Urothelium cell line (cell line): Measurements from ENCODE around the gene HTR1B.

Experiments
- DNase-seq: peaks from one replicate; pipeline ENCODE4 v3.0.0; 2011; ENCODE audit warnings: low spot score, mixed read lengths
- FAIRE-seq: peaks from 2 replicates; lab custom pipeline; 2011; peaks lifted over from hg19 to GRCh38; lab: Jason Lieb, UNC

HTR1B gene

DNA sequence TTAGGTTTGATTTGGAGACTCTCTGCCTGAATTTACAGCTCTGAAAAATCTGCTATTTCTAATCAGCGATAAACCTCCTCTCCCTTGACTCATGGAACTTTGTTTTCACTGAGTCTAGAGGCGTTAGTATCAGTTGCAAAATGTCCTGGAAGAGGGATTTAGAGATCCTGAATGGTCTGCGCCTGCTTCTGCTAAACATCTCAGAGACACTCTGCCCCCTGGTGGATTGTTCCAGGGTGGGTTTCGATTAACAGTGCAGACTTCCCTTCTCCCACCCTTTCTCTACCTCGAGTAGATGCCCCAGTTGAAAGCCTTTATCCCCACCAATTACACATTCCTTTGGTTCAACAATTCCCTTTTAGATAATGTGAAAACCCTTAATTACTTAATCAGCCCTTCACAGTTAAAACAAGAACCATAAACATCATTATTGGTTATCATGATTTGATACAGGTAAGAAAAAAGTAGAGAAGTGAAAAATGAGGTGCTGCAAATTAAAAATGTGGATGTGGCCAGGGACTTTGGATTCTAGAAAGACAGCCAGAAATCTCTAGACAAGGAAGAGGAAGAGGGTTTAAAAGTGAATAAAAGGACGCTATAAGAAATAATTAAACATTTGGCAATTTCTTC is 5.5 kb downstream of the HTR1B start:
- FAIRE-seq (no peak), DNase-seq (peak; percentile 53)

DNA sequence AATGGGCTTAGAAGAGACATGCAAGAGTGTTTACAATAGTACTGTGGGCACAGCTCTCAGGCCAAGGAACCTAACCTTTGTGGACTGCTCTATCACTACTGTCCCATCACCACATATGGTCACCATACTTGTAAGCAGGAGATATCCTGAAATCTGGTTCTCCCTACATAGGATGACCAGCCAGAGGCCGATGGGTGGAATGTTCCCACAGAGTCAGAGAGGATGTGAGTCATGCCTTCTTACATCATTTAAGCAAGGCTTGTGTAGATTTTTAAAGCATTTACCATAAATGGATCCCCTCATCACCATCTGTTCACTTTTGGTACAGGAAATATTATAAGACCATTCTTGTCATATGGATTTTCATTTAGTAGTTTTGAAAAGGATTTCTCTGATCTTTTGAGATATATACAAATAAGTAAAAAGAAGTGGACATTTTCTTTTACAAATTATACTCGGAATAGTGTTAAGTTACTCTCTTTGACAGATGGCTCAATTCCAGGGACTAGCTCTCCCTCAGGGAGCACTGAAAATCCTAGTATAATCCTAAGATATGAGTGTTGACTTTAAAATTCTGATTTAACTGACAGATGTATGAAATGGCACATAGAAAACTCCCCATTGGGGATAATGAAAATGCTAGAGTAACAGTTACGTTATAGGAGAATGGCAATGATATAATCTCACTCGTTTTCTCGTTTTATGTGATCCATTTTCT is 6.6 kb downstream of the HTR1B start:
- peak; percentile 51 for DNase-seq
- FAIRE-seq, result no peak

DNA sequence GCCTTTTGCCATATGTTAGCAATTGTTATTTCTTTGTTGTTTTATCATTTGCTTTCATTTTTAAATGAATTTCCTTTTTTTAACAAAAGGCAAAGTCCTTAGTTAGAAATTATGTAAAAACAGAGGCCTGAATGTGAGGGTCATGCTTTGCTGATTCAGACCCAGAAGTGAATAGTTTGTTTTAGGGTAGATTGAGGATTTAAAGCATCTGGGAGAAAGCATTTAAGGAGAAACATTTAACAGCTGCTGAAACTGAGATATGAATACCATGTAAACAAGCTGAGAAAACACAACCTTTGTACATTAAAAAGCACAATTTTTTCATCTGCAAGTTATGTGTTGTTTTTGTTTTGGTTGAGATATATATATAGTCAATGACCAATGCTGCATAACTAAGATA is 8.0 kb downstream of the HTR1B start:
- no peak for FAIRE-seq
- no peak for DNase-seq

DNA sequence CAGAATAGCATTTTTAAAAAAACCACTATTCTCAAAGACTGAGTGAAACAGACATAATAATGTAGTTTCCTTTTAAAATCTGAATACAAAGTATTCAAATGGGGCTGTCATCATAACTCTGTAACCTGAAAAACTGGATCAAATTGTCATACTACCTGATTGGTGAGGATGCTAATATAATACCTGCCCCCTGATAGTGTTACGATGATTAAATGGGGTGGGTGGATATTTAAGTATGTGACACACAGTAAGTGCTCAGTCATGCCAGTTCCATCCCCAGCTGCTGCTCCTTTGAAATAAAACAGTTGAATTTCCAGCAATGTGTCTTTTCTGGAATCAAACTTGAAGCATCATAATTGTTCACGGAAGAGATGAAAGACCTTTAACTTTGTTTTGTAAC is 8.9 kb downstream of the HTR1B start:
- DNase-seq (no peak), FAIRE-seq (no peak)

DNA sequence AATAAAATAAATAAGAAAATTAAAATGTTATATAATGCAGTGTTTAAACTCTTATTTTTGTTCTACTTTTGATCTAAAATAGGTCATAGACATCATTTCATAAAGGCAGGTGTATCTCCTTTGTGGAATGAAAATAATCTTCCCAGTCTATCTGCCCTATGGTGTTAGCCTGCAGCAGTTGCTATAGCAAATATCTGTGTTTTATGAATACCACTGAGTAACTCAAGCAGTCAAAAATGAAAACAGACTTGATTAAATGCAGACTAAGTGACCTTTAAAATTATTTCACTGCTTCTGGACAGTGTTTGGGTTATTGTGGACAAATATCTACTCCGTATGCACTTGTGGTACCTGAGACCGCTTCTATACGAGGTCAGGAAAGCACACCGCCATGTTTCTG is 11.8 kb downstream of the HTR1B start:
- DNase-seq (no peak), FAIRE-seq (no peak)

DNA sequence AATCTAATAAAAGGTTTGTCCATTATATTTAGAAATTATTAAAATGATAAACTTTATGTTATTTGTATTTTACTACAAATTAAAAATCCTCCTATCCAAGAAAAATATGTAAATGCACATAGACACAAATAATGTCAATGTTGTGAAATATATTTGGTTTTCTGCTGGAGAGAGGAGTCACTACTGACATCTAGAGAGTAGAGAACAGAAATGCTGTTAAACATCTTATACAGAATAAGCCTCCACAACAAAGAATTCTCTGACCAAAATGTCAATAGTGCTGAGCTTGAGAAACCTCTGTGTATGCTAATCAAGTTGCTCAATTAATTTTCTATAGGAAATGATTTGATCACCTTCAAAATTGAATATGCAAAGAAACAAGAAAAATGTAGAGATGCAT is 12.4 kb downstream of the HTR1B start:
- DNase-seq, result no peak
- no peak for FAIRE-seq

DNA sequence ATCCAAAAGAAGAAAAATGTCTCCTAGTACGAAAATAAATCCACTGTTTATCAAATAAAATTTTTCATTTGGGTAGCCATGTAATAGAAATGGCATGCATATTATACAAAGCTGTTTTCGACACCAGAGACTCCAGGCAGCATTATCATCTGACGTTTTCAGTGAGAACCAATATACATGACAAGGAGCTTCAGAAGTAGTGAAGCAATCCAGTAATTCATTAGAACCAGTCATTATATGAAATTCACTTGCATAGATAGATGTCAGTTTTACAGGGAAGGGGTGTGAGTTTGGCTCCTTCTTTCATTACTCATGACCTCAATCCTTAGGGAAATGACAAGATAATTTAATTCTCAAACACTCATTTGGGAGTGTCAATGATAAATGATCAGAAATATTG is 14.7 kb downstream of the HTR1B start:
- no peak for FAIRE-seq
- DNase-seq, result no peak

DNA sequence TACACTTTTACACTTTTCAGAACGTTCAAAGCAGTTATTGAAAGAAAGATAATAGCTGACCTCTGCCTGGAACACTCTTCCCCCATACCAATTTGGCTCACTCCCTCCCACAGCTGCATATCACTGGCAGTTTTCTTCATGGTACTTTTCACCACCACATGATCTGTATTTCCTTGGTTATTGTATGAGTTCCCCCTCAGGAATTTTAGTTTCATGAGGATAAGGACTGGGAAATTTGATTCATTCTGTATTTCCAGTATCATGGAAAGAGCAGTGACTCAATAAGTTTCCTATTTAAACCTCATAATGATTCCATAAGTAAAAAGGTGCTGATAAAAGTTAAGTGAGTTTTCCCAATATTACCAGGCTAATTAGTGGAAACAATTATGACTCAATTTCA is 16.0 kb downstream of the HTR1B start:
- DNase-seq (no peak), FAIRE-seq (no peak)

DNA sequence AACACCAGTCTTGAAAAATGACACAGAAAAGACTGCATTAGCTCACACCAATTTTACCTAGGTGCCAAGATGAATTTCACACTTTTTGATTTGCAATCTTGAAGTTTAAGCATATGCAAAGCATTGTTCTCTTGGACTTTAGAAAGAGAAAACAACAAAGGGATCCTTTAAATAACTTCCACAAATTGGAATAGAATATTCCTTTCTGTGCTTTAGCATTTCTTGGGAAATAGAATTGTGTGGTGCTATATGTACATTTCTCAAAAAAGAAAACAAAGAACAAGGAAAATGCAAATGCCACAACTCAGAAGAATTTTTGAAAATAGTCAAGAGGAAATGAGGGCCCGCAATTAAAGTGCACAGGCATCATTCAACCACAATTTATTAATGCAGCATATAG is 17.0 kb downstream of the HTR1B start:
- FAIRE-seq (no peak), DNase-seq (no peak)

DNA sequence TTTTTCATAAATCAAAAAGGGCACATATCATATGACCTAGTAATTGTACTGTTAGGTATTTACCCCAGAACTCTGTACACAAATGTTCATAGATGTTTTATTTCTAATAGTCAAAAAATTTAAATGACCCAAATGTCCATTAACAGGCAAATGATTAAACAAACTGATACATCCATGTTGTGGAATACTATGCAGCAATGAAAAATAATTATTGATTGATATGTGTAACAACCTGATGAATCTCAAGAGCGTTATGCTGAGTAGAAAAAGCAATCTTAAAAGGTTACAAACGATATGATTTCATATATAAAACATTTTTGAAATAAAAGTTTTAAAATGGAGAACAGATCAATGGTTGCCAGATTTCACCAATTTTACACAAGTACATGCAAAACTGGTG is 18.1 kb downstream of the HTR1B start:
- DNase-seq (no peak), FAIRE-seq (no peak)

DNA sequence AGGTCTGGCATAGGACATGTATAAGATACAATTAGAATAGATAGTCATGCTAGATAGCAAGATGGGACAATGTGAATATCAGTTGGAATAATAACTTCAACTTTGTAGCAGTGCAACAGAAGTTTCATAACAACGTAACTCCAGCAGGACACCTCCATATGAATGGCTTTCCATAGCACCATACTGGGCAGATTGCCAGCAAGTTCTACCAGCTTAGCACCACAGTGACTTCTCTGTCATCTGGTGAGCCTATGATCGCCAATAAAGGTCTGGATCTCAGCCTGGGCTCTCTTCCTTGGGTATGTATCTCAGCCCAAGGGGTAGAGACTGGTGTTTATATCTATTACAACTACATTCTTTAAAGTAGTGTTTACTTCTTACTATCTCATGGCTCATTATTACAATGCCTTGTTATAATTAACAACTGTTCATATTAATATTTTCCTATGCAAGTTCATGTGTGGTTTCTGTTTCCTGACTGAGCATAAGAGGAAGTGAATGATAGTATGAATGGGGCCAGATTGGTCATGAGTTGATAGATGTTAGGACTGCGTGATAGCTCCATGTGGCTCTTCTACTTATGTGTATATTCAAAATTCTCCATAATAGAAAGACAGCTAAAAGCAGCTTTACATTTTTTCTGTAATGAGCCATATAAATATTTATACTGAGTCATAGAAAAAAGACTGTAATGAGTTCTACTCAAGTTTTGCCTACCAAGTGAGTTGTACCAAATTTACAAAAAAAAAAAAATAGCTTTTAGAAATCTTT is 22.9 kb downstream of the HTR1B start:
- DNase-seq, result no peak
- FAIRE-seq, result no peak

DNA sequence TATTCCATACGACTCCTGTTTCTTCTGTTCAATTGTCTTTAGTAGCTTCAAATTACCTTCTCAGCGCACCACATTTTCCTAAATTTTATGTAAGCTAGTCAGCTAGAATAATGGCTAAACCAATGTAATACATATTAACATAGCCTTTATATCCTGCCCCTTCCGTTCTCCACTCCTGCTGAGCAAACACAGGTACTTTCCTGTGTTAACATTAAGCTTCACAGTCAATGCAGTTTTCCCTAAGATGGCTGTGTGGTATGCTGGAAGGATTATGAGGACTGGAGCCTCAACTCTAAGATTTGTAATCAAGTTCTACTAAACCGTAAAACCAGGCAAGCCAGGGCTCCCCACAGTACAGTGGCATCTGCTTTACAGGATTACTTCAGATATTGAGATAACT is 29.4 kb downstream of the HTR1B start:
- DNase-seq, result no peak
- no peak for FAIRE-seq

DNA sequence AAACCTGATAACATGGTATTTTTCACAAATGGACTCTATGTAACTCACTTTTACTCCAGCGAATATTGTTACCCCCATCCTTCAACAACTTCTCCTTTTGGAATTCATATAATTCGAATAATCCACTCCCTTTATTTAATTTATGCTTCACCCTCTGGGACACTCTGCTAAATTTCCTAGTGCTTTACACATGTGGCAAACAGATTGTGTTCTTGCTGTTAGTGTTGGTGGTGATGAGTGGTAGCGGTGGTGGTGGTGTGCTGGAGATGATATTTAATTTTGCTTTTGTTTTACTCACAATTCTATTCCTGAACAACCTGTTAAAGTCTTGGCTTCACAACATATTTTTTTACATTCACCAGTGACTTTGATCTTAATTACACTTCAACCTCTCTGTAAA is 32.8 kb downstream of the HTR1B start:
- no peak for DNase-seq
- no peak for FAIRE-seq

DNA sequence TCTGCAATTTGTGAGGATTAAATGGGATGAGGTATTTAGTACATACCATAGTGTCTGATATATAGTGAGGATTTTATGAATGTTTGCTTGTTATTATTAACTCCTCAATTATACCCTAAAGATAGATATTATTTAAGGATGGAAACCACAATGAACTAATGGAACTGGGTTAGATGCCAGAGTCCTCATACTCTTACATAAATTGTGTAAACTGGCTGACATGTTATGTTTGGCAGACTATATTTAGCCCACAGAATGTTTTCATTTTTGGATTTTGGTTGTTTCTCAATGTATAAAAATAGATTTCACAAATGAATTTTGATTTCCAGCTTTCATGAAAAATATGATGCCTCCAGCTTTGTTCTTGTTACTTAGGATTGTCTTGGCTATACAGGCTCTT is 37.6 kb downstream of the HTR1B start:
- DNase-seq (no peak), FAIRE-seq (no peak)

DNA sequence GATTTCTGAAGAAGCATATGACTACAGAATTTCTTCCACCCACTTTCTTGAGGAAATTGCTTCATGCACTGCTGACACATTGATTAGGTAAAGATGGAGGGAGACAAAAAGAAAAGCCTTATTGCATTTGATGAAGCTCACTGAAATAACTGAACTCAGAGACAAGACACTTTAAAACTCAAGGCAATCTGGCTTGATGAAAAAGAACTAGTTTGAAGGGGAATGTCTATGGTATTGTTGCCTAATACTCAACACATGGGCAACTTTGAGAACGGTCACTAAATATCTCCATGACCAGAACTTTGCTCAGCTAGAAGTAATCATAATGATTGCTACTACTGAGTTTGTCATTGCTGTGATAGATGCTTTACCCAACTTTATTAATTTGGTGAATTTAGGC is 38.1 kb downstream of the HTR1B start:
- FAIRE-seq, result no peak

DNA sequence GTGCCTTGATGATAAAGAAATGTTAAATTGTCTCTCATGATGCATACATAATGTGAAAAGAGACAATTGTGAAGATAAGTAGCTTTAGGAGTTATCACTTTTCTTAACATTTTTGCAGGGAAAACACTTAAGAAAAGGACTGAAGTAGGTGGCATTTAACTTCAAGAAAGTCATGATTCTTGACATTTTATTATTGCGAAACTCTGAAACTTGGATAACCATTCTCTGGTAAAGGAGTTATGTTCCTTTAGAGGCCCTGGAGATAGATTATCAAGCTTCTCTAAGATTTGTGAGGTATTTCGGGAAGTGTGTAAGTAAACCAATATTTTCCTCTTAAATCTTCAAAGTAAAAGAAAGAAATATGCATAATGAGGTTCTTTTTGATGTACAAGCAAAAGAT is 38.5 kb downstream of the HTR1B start:
- FAIRE-seq (no peak), DNase-seq (no peak)

More for the DNA sequence above, 38.1 kb downstream of the HTR1B start:
- DNase-seq, result no peak

DNA sequence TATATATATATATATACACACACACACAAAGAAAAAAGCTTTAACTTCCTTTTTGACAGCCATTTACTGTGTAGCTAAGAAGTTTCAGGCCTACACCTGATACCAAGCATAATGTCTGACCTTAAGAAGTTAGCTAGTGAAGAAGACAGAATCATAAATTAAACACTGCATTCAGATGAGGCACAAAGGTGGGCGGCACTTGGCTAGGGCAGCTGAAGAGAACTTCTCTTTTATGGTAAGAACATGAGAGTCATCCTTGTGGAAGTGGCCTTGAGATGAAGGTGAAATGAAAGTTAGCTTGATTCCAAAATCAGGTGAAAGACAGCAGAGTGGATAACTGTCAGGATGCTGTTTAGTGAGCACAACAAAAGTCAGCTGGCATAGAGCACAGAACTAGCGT is 46.5 kb downstream of the HTR1B start:
- DNase-seq (no peak), FAIRE-seq (no peak)

DNA sequence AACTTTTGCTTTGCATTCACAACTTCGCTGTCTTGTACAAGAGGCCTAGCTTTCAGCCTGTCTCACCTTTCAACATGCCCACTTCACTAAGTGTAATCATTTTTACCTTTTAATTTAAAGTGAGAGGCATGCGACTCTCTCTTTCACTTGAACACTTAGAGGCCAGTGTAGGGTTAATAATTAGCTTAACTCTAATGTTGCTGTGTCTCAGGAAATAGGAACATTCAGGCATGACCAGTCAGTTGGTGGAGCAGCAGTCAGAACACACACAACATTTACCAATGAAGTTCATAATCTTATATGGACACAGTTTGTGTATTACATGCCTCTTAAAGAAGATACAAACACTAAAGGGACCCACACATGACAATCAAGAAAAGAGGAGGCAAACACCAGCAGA is 47.6 kb downstream of the HTR1B start:
- FAIRE-seq, result no peak
- DNase-seq, result no peak
